Thyroid gland (tissue), 4 donors: Measurements from ENCODE around the gene TCEAL3. TPM values are rescaled to one million over a fixed set of nuclear protein-coding genes. Genes with fewer than 3 reads are reported as not detected.
"Not testable (repeated sequence)": the region's sequence is repeated elsewhere in the genome, so short reads cannot be mapped to it uniquely, and the experiment has no call there.

Experiments used
- DNase-seq, 2 donors: peaks; one replicate each; pipeline ENCODE4 v3.0.0-alpha.2; 2019
- H3K27ac ChIP-seq, 3 donors: fragments of 200-600 bp; sonication (generic); 1 replicate in 2 of 3; 2 replicates in 1 of 3; pipeline ENCODE4 v1.5.1; 2016 to 2019; ENCODE audit warnings: mild to moderate bottlenecking in 1 of 3, moderate library complexity in 1 of 3
- H3K27me3 ChIP-seq: fragments of 200-600 bp; sonication (generic); one replicate; pipeline ENCODE4 v1.5.1; 2019
- H3K36me3 ChIP-seq, 2 donors: fragments of 200-600 bp; sonication (generic); one replicate each; pipeline ENCODE4 v1.5.1; 2016 to 2019
- H3K4me1 ChIP-seq, 2 donors: fragments of 200-600 bp; sonication (generic); one replicate each; pipeline ENCODE4 v1.5.1; 2017 to 2019
- H3K4me3 ChIP-seq, 3 donors: fragments of 200-600 bp; sonication (generic); replicated peaks in 1 of 3; 1 replicate in 2 of 3; 2 replicates in 1 of 3; pipeline ENCODE4 v1.5.1; 2016; ENCODE audit warnings: mild to moderate bottlenecking in 1 of 3
- H3K9me3 ChIP-seq: fragments of 200-600 bp; sonication (generic); one replicate; pipeline ENCODE4 v1.5.1; 2017
- POLR2A ChIP-seq, 2 donors: fragments of 450-650 bp; IDR thresholded peaks; one replicate each; pipeline ENCODE4 v1.6.1; 2017; ENCODE audit warnings: antibody characterized with exemption in 2 of 2, mild to moderate bottlenecking in 2 of 2, moderate library complexity in 1 of 2
- WGBS, 2 donors: methylation state at CpG; one replicate each; pipeline ENCODE4 v1.1.5; 2017; 5-methylcytosine and 5-hydroxymethylcytosine counted together
- intact Hi-C: fragments of 100-400 bp; cut with DNase I; formaldehyde crosslinking; loops from one replicate; pipeline ENCODE4 v1.15.1; 2023
- total RNA-seq, 4 donors: library from RNA; depleted of rRNA; stranded (reverse); fragments of >200 nt; gene quantifications; one replicate each; pipeline ENCODE4 v1.2.3, GENCODE V29; 2016
- TF ChIP-seq, protein P1 (sequence below), 6 experiments: fragments of 200-600 bp in 3 of 6; fragments of 450-650 bp in 3 of 6; sonication (generic) in 3 of 6; IDR thresholded peaks; one replicate each; pipeline ENCODE4 v1.5.1; 2016 to 2019; ENCODE audit warnings: antibody characterized with exemption in 6 of 6, mild to moderate bottlenecking in 2 of 6, inconsistent platforms in 1 of 6, moderate library complexity in 1 of 6

The TCEAL3 gene
- total RNA-seq, 4 donors from 2014 or later: 38.1 to 61.1 (median 43.7) TPM

DNA sequence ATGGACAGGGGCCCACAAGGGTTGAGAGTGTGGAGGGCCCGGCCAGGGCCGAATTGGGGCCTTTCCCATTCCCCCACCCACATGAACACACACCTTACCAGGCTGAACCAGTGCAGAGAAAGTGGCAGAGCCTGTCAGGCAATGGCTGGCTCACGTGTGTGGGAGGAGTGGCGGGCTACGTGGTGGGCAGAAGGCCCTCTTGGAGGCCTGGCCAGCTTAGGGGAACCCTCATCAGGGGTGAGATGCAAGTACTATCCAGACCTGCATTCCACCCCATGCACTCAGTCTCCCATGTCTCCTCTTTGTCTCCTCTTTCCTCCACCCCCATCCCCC lies 21.5 kb upstream of the TCEAL3 start:
- Histone ChIP-seq H3K27ac (peak overlapping the region; percentile 72 to 88 (median 81)), H3K27me3 (no peaks in the 10 kb centered on the region), H3K9me3 (no peaks in the 10 kb centered on the region), H3K4me3 (peak overlapping the region in 2 of 3 donors; percentile 22 to 47), H3K36me3 (no peaks in the 10 kb centered on the region), H3K4me1 (no peaks in the 10 kb centered on the region)
- 0 to 27% methylated on average over 2 to 3 of the region's 5 CpGs for WGBS, 2 donors
- intact Hi-C loops: no loop called here
- TF ChIP-seq, protein P1, sequence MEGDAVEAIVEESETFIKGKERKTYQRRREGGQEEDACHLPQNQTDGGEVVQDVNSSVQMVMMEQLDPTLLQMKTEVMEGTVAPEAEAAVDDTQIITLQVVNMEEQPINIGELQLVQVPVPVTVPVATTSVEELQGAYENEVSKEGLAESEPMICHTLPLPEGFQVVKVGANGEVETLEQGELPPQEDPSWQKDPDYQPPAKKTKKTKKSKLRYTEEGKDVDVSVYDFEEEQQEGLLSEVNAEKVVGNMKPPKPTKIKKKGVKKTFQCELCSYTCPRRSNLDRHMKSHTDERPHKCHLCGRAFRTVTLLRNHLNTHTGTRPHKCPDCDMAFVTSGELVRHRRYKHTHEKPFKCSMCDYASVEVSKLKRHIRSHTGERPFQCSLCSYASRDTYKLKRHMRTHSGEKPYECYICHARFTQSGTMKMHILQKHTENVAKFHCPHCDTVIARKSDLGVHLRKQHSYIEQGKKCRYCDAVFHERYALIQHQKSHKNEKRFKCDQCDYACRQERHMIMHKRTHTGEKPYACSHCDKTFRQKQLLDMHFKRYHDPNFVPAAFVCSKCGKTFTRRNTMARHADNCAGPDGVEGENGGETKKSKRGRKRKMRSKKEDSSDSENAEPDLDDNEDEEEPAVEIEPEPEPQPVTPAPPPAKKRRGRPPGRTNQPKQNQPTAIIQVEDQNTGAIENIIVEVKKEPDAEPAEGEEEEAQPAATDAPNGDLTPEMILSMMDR (IDR thresholded peaks at IDR 0.05): no peak
- peak in 1 of 2 donors; percentile 34 for TF ChIP-seq POLR2A (IDR thresholded peaks at IDR 0.05)
- peak in 1 of 2 donors; percentile 29 for DNase-seq

DNA sequence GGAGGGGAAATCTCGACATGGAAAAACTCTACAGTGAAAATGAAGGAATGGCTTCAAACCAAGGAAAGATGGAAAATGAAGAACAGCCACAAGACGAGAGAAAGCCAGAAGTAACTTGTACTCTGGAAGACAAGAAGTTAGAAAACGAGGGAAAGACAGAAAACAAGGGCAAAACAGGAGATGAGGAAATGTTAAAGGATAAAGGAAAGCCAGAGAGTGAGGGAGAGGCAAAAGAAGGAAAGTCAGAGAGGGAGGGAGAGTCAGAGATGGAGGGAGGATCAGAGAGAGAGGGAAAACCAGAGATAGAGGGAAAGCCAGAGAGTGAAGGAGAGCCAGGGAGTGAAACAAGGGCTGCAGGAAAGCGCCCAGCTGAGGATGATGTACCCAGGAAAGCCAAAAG lies 21.1 kb upstream of the TCEAL3 start:
- H3K4me3 ChIP-seq: no peak overlapping the region
- no peaks in the 10 kb centered on the region for H3K36me3 ChIP-seq
- TF ChIP-seq, protein P1 (IDR thresholded peaks at IDR 0.05): no peak
- TF ChIP-seq POLR2A (IDR thresholded peaks at IDR 0.05): no peak
- no peaks in the 10 kb centered on the region for H3K27me3 ChIP-seq
- peak overlapping the region in 2 of 3 donors; percentile 72 to 88 for H3K27ac ChIP-seq
- no peaks in the 10 kb centered on the region for H3K4me1 ChIP-seq
- no peak for DNase-seq
- no peaks in the 10 kb centered on the region for H3K9me3 ChIP-seq
- 64 to 73% methylated on average over 4 of the region's 4 CpGs for WGBS, 2 donors
- intact Hi-C loops: no loop called here

DNA sequence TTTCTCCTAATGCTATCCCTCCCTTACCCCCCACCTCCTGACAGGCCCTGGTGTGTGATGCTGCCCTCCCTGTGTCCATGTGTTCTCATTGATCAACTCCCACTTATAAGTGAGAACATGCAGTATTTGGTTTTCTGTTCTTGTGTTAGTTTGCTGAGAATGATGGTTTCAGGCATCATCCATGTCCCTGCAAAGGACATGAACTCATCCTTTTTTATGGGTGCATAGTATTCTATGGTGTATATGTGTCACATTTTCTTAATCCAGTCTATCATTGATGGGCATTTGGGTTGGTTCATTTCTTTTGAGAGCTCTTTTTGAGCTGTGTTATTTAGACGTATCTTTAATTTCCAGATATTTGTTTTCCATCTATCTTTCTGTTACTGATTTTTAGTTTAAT lies 15.5 kb upstream of the TCEAL3 start:
- H3K4me3 ChIP-seq, H3K27me3 ChIP-seq, H3K9me3 ChIP-seq, H3K27ac ChIP-seq, H3K4me1 ChIP-seq, H3K36me3 ChIP-seq, DNase-seq, intact Hi-C loops: not testable (repeated sequence)
- WGBS, 2 donors: 100% methylated on average over 1 of the region's 1 CpG

DNA sequence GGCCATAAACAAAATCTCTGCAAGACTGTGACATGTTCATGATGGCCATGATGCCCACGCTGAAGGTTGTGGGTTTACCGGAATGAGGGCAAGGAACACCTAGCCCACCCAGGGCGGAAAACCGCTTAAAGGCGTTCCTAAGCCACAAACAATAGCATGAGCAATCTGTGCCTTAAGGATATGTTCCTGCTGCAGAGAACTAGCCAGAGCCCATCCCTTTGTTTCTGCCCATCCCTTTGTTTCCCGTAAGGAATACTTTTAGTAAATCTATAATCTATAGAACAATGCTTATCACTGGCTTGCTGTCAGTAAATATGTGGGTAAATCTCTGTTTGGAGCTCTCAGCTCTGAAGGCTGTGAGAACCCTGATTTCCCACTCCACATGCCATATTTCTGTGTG lies 12.6 kb upstream of the TCEAL3 start:
- H3K36me3 ChIP-seq, H3K27ac ChIP-seq, H3K9me3 ChIP-seq, H3K4me1 ChIP-seq, H3K4me3 ChIP-seq, H3K27me3 ChIP-seq, DNase-seq, intact Hi-C loops: not testable (repeated sequence)
- WGBS, 2 donors: 98 to 100% methylated on average over 6 of the region's 6 CpGs

DNA sequence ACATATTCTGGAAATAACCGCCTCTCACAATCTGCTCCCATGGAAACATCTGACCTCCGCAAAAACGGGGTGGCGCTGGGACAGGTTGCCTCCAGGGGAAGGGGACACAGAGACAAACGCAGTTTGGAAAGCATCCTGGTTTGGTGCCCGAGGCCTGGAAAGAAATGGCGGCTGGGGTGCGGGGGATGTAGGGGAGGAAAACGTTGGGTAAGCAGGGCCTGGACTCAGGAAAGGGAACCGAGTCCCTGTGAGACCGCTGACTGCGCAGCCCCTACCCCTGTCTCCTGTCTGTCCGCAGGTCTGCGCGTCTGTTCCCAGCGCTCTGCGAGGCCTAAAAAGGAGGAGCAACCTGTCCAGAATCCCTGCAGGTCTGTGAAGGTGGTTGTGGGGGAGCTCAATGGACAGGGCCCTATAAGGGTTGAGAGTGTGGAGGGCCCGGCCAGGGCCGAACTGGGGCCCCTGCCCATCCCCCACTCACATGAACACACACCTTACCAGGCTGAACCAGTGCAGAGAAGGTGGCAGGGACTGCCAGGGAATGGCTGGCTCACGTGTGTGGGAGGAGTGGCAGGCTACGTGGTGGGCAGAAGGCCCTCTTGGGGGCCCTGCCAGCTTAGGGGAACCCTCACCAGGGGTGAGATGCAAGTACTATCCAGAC lies 672 bp downstream of the TCEAL3 start:
- H3K36me3 ChIP-seq: no peaks in the 10 kb centered on the region
- peak overlapping the region; percentile 86 to 93 (median 93) for H3K27ac ChIP-seq
- no peaks in the 10 kb centered on the region for H3K27me3 ChIP-seq
- H3K9me3 ChIP-seq: no peaks in the 10 kb centered on the region
- peak in 1 of 2 donors; percentile 19 for TF ChIP-seq POLR2A (IDR thresholded peaks at IDR 0.05)
- TF ChIP-seq, protein P1 (IDR thresholded peaks at IDR 0.05): no peak
- WGBS, 2 donors: 3 to 4% methylated on average over 15 to 18 of the region's 21 CpGs
- intact Hi-C loops: no loop called here
- no peaks in the 10 kb centered on the region for H3K4me1 ChIP-seq
- peak; percentile 36 to 50 for DNase-seq
- peak overlapping the region in 2 of 3 donors; percentile 48 to 60 for H3K4me3 ChIP-seq

DNA sequence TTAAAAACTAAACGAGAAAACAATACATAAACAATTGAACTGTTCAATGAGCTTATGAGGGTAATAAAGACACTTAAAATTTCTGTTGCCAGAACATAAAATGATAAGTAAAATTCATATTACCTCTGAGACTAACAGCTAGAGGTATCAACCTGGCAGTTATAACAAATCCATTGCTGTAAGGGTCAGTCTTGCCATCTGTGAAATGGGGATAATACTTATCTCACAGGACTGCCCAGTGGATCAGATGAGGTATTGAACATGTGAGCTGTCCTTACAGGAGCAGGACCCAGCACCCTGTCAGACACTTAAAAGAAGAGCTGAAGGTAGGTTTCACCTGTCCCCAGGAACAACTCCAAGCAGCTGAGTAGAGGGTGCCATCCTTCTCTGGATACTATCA lies 2.5 kb downstream of the TCEAL3 start:
- no peak overlapping the region for H3K27ac ChIP-seq
- intact Hi-C loops: no loop called here

More for the DNA sequence above, 2.5 kb downstream of the TCEAL3 start:
- DNase-seq: no peak
- no peaks in the 10 kb centered on the region for H3K9me3 ChIP-seq
- 87 to 90% methylated on average over 1 of the region's 1 CpG for WGBS, 2 donors
- H3K36me3 ChIP-seq: no peaks in the 10 kb centered on the region
- no peaks in the 10 kb centered on the region for H3K4me1 ChIP-seq
- TF ChIP-seq, protein P1 (IDR thresholded peaks at IDR 0.05): no peak
- no peak for TF ChIP-seq POLR2A (IDR thresholded peaks at IDR 0.05)
- H3K27me3 ChIP-seq: no peaks in the 10 kb centered on the region
- no peak overlapping the region for H3K4me3 ChIP-seq
